ENCODE measurements around the gene RNMT. TPM values are rescaled to one million over a fixed set of nuclear protein-coding genes. Genes with fewer than 3 reads are reported as not detected.

Gene RNMT
- total RNA-seq, 4 donors from 2014 or later, result 13.8 to 25.3 (median 23.0) TPM

DNA sequence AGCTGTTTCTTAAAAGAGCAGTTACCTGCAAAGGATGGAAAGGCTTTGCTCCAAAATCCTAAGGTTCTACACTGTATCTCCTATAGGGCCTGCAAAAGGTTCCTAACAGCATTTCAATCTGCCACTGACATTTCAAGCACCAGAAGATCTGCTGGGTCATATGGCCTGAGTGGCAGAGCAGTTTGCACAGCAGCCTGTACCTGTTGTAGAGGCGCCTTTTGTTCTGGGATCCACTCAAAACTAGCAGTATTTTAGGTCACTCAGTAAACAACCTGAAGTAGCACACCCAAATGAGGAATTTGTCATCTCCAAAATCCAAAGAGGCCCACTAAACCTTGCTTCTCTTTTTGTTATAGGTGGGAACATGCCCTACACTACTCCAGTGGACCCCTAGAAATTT, 6.3 kb upstream of the RNMT start:
- Histone ChIP-seq H3K27ac (no peak overlapping the region), H3K4me1 (peaks cover 0 to 12% (median 9%) of the 10 kb centered on the region in 4 donors), H3K36me3 (peaks cover 0 to 5% (median 0%) of the 10 kb centered on the region in 3 donors), H3K4me3 (no peak overlapping the region), H3K9me3 (no peaks in the 10 kb centered on the region), H3K27me3 (no peaks in the 10 kb centered on the region)
- TF ChIP-seq EP300 (IDR thresholded peaks at IDR 0.05), result no peak
- TF ChIP-seq, protein P1, sequence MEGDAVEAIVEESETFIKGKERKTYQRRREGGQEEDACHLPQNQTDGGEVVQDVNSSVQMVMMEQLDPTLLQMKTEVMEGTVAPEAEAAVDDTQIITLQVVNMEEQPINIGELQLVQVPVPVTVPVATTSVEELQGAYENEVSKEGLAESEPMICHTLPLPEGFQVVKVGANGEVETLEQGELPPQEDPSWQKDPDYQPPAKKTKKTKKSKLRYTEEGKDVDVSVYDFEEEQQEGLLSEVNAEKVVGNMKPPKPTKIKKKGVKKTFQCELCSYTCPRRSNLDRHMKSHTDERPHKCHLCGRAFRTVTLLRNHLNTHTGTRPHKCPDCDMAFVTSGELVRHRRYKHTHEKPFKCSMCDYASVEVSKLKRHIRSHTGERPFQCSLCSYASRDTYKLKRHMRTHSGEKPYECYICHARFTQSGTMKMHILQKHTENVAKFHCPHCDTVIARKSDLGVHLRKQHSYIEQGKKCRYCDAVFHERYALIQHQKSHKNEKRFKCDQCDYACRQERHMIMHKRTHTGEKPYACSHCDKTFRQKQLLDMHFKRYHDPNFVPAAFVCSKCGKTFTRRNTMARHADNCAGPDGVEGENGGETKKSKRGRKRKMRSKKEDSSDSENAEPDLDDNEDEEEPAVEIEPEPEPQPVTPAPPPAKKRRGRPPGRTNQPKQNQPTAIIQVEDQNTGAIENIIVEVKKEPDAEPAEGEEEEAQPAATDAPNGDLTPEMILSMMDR (IDR thresholded peaks at IDR 0.05), result no peak
- no peak for TF ChIP-seq POLR2A (IDR thresholded peaks at IDR 0.05)
- WGBS, 2 donors, result 95 to 100% methylated on average over 1 of the region's 1 CpG
- no peak for DNase-seq (ENCODE audit: low spot score in 2 of 2)

DNA sequence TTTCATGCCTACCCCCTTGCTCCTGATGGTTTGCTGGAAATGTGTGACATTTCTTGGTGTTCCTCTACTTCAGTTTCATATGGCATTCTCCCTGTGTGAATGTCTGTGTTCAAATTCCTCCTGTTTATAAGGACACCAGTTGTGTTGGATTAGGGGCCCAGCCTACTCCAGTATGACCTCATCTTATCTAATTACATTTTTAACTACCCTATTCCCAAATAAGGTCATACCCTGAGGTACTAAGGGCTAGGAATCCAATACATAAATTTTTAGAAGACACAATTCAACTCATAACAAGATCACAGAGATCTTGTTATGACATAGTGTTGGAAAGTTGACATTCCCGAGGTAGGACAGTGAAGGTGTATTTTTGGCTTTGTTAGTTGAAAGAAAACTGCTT, 5.6 kb upstream of the RNMT start:
- no peak for DNase-seq (ENCODE audit: low spot score in 2 of 2)
- no peaks in the 10 kb centered on the region for H3K9me3 ChIP-seq
- peaks cover 0 to 18% (median 14%) of the 10 kb centered on the region in 4 donors for H3K4me1 ChIP-seq
- TF ChIP-seq, protein P1 (IDR thresholded peaks at IDR 0.05), result no peak
- TF ChIP-seq EP300 (IDR thresholded peaks at IDR 0.05), result no peak
- TF ChIP-seq POLR2A (IDR thresholded peaks at IDR 0.05), result no peak
- H3K4me3 ChIP-seq, result no peak overlapping the region
- H3K36me3 ChIP-seq, result peaks cover 0 to 5% (median 0%) of the 10 kb centered on the region in 3 donors
- no peak overlapping the region for H3K27ac ChIP-seq
- 93 to 94% methylated on average over 1 of the region's 1 CpG for WGBS, 2 donors
- H3K27me3 ChIP-seq, result no peaks in the 10 kb centered on the region

- peak overlapping the region; percentile 90 to 98 (median 94) for H3K27ac ChIP-seq
- TF ChIP-seq, protein P1 (IDR thresholded peaks at IDR 0.05), result no peak
- TF ChIP-seq EP300 (IDR thresholded peaks at IDR 0.05) (no peak), POLR2A (IDR thresholded peaks at IDR 0.05) (no peak)
- peaks cover 0 to 5% (median 0%) of the 10 kb centered on the region in 3 donors for H3K36me3 ChIP-seq
- no peak for DNase-seq (ENCODE audit: low spot score in 2 of 2)
- H3K9me3 ChIP-seq, result no peaks in the 10 kb centered on the region
- H3K4me1 ChIP-seq, result peaks cover 0 to 28% (median 22%) of the 10 kb centered on the region in 4 donors
- no peaks in the 10 kb centered on the region for H3K27me3 ChIP-seq
- WGBS, 2 donors, result 6 to 11% methylated on average over 22 to 23 of the region's 35 CpGs
- peak overlapping the region; percentile 82 to 99 (median 94) for H3K4me3 ChIP-seq
These were observed 774 bp upstream of the RNMT start for GRCh38 chr18:13725566-13726231.

GRCh38 chr18:13726972-13727331, 479 bp downstream of the RNMT start:
- no peaks in the 10 kb centered on the region for H3K36me3 ChIP-seq
- 0 to 1% methylated on average over 19 to 30 of the region's 30 CpGs for WGBS, 2 donors
- peaks cover 0 to 36% (median 22%) of the 10 kb centered on the region in 4 donors for H3K4me1 ChIP-seq

GRCh38 chr18:13730481-13730880, 4.0 kb downstream of the RNMT start:
- peaks cover 0 to 26% (median 9%) of the 10 kb centered on the region in 4 donors for H3K4me1 ChIP-seq
- no peak overlapping the region for H3K4me3 ChIP-seq
- TF ChIP-seq, protein P1 (IDR thresholded peaks at IDR 0.05), result no peak
- no peak for TF ChIP-seq POLR2A (IDR thresholded peaks at IDR 0.05)
- TF ChIP-seq EP300 (IDR thresholded peaks at IDR 0.05), result no peak
- H3K9me3 ChIP-seq, result no peaks in the 10 kb centered on the region
- 88 to 94% methylated on average over 1 of the region's 1 CpG for WGBS, 2 donors
- no peak overlapping the region for H3K27ac ChIP-seq
- peaks cover 0 to 24% (median 0%) of the 10 kb centered on the region in 3 donors for H3K36me3 ChIP-seq
- no peak for DNase-seq (ENCODE audit: low spot score in 2 of 2)
- no peaks in the 10 kb centered on the region for H3K27me3 ChIP-seq

More at GRCh38 chr18:13726972-13727331, 479 bp downstream of the RNMT start:
- Histone ChIP-seq H3K27me3 (no peaks in the 10 kb centered on the region), H3K4me3 (peak overlapping the region; percentile 82 to 99 (median 94)), H3K9me3 (no peaks in the 10 kb centered on the region), H3K27ac (peak overlapping the region; percentile 90 to 98 (median 94))
- DNase-seq (ENCODE audit: low spot score in 2 of 2), result peak in 1 of 2 donors; percentile 37
- TF ChIP-seq EP300 (IDR thresholded peaks at IDR 0.05), result no peak
- TF ChIP-seq, protein P1 (IDR thresholded peaks at IDR 0.05), result no peak
- TF ChIP-seq POLR2A (IDR thresholded peaks at IDR 0.05), result no peak
